HG02798 (cell line): ENCODE results near the gene PIMREG.

Experiments
- ATAC-seq: cut with Tn5 transposase; IDR thresholded peaks from one replicate; pipeline ENCODE4 v1.9.1; 2021; ENCODE audit warnings: mild to moderate bottlenecking; ENCODE audit not compliant: unreplicated experiment, poor library complexity

Gene PIMREG

DNA sequence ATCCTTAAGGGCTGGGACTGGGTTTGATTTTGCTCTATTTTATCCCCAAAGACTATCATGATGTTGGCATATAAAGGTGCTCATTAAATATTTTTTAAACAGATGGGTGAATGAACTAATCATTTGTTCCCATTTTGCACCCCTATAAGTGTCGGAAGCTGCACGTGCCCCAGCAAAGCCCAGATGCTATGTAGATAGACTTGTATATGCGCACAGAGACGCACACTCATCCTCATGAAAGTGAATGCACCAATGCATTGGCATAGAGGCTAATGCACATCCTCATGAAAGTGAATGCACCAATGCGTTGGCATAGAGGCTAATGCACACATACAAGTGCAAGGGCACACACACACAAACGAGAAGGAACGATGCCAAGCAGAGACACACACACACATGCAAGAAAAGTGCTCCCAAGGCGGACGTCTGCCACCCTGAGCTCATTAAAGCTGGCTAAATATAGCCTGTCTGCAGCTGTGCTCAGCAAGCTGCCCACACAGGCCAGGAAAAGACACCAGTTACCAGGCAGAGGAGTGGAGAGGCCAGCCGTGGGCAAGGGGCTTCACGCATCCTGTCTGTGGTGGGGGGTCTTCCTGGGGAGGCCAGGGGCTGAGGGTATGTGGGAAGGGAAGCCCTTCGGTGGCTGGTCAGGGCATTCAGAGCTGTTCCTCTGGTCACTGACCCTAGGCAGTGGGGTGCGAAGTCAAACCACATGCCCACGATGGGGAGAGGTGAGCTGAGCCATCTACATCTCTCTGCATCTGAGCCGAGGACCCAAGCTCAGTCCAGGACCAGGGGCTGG, 52.6 kb downstream of the PIMREG start:
- no peak for ATAC-seq

DNA sequence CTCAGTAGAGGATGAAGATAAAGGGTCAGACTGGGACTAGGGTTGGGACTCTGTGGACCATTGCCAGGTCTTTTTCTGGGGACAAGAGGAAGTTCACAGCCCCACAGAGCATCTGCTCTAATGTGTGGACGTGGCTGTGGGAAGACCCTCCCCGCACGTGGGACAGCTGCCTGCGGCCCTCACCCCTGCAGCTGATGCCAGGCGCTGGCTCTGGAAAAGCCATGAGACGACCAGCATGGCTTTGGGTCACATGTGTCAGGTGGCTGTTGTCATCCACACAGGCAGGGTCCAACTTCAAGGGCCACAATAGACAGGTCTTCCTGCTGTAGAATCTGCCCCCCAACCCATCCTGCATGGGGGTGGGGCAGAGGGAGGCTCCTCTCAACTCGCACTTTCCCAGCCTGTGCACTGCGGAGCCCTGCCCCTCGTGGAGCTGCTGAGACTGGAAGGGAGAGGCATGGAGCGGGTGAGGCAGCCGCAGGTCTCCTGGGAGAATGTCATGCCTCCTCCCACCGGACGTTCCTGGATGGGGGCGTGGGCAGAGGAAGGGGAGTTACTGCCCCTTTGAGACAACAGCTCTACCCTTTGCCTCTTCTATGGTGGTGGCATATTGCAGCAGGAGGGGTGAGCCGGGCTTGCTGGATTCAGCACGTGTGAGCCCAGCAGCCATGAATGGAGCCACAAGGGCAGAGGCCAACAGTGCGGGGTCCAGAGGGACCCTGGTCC, 53.4 kb downstream of the PIMREG start:
- ATAC-seq: no peak

DNA sequence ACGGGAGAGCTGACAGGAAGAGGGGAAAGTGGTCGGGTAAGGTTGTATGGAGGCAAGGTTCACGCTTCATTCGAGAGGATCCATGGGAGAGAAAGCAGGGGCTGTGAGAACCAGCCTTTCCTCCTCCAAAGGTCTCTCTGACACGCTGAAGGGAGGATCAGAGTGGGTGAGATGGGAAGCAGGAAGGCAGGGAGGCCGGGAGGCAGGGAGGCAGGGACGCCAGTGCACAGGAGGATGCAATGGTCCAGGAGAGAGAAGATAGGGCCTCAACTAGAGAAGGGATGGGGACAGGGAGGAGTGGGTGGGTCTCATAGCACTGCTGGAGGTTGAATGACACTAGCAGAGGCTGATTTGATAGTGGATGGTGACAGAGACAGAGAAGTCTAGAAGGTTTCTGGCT, 54.1 kb downstream of the PIMREG start:
- no peak for ATAC-seq

DNA sequence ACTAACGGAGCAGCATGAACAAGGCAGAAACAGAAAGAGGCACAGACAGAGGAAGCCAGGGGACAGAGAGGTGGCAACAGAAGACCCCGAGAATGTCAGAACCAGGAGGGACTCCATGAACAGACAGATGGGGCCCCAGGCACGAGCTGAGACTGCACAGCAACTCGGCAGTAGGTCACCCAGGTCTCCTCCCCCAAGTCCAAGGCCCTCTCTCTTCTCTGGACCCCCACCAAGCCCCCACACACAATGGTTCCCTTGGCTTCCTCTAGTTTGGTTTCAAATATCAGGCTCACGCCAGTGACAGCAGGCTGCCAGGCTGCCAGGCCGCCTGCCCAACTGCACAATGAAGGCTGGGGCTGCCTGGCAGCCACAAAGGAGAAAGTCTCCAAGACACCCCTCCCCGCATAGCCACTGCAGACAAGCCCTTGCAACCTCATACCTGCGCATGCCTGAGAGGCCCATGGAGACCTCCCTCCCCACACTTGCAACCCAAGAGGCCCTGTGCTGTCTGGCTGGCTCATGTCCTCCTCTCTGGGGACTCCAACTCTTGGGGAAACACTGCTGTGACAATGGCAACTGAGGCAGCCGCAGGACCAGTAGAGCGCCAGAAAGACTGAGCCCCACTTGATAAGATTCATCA, 54.8 kb downstream of the PIMREG start:
- no peak for ATAC-seq
